ENCODE measurements around the gene LMF1.

- TF ChIP-seq, protein P1, sequence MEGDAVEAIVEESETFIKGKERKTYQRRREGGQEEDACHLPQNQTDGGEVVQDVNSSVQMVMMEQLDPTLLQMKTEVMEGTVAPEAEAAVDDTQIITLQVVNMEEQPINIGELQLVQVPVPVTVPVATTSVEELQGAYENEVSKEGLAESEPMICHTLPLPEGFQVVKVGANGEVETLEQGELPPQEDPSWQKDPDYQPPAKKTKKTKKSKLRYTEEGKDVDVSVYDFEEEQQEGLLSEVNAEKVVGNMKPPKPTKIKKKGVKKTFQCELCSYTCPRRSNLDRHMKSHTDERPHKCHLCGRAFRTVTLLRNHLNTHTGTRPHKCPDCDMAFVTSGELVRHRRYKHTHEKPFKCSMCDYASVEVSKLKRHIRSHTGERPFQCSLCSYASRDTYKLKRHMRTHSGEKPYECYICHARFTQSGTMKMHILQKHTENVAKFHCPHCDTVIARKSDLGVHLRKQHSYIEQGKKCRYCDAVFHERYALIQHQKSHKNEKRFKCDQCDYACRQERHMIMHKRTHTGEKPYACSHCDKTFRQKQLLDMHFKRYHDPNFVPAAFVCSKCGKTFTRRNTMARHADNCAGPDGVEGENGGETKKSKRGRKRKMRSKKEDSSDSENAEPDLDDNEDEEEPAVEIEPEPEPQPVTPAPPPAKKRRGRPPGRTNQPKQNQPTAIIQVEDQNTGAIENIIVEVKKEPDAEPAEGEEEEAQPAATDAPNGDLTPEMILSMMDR (IDR thresholded peaks at IDR 0.05), result no peak
- TF ChIP-seq ZFX (IDR thresholded peaks at IDR 0.05; ENCODE audit: borderline replicate concordance), result no peak
Observed at GRCh38 chr16:803754-804080, 167.1 kb downstream of the LMF1 start.
